PFSK-1 (cell line): ENCODE measurements around the gene FARP2.

Experiments used
- POLR2AphosphoS5 ChIP-seq: IDR thresholded peaks from 2 replicates; pipeline ENCODE4 v1.6.1; 2012; ENCODE audit warnings: low read depth, mild to moderate bottlenecking, control low read depth, low read length, moderate library complexity
- SIN3A ChIP-seq: IDR thresholded peaks from 2 replicates; pipeline ENCODE4 v1.6.1; 2012; ENCODE audit warnings: mild to moderate bottlenecking, low read length, moderate library complexity, borderline replicate concordance; ENCODE audit not compliant: insufficient read depth
- TAF1 ChIP-seq: IDR thresholded peaks from 2 replicates; pipeline ENCODE4 v1.6.1; 2012; ENCODE audit warnings: low read length, control low read depth, borderline replicate concordance; ENCODE audit not compliant: insufficient read depth
- TF ChIP-seq, protein P1 (sequence below), 2 experiments: IDR thresholded peaks; 2 replicates each; pipeline versions ENCODE4 v1.6.1 to v1.8.0; 2011 to 2012; ENCODE audit warnings: low read depth in 2 of 2, low read length in 2 of 2, control low read depth in 1 of 2, inconsistent platforms in 1 of 2, mild to moderate bottlenecking in 1 of 2, moderate library complexity in 1 of 2; ENCODE audit not compliant: insufficient read depth in 1 of 2

DNA sequence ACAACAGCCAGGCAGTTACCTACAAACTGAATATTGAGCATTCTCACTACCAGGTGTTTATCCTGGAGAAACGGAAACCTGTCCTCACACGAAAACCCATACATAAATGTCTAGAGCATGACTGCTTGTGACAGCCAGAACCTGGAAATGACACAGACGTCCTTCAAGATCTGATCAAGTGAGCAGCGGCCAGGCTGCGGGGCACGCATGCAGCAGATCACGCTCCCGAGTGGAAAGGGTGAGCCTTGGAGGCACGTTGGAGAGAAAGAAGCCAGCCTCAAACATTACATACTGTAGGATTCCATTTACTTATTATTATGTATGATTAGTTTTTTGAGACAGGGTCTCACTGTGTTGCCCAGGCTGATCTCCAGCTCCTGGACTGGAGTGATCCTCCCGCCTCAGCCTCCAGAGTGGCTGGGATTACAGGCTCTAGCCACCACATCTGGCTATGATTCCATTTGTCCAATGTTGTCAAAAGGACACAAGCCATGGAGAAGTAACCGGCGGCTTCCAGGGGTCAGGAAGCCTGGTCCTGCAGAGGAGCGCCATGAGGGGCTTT is 175.2 kb downstream of the FARP2 start:
- TF ChIP-seq TAF1: no peak
- TF ChIP-seq POLR2AphosphoS5: no peak
- TF ChIP-seq, protein P1, sequence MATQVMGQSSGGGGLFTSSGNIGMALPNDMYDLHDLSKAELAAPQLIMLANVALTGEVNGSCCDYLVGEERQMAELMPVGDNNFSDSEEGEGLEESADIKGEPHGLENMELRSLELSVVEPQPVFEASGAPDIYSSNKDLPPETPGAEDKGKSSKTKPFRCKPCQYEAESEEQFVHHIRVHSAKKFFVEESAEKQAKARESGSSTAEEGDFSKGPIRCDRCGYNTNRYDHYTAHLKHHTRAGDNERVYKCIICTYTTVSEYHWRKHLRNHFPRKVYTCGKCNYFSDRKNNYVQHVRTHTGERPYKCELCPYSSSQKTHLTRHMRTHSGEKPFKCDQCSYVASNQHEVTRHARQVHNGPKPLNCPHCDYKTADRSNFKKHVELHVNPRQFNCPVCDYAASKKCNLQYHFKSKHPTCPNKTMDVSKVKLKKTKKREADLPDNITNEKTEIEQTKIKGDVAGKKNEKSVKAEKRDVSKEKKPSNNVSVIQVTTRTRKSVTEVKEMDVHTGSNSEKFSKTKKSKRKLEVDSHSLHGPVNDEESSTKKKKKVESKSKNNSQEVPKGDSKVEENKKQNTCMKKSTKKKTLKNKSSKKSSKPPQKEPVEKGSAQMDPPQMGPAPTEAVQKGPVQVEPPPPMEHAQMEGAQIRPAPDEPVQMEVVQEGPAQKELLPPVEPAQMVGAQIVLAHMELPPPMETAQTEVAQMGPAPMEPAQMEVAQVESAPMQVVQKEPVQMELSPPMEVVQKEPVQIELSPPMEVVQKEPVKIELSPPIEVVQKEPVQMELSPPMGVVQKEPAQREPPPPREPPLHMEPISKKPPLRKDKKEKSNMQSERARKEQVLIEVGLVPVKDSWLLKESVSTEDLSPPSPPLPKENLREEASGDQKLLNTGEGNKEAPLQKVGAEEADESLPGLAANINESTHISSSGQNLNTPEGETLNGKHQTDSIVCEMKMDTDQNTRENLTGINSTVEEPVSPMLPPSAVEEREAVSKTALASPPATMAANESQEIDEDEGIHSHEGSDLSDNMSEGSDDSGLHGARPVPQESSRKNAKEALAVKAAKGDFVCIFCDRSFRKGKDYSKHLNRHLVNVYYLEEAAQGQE (IDR thresholded peaks at IDR 0.05; ENCODE audit: insufficient read depth in 1 of 2, low read depth in 2 of 2, low read length in 2 of 2): no peak
- no peak for TF ChIP-seq SIN3A
